SU-DHL-6 (cell line): ENCODE data around the gene HOXA7.

Experiments
- H2AFZ ChIP-seq: fragments of 200-600 bp; sonication (generic); 2 replicates; pipeline ENCODE4 v1.6.1; 2014; ENCODE audit warnings: low read depth, mild to moderate bottlenecking, moderate library complexity, mixed read lengths, antibody characterized with exemption, low read length; ENCODE audit not compliant: severe bottlenecking
- H3F3A ChIP-seq: fragments of 200-600 bp; shearing (Covaris generic); 2 replicates; pipeline ENCODE4 v1.6.0; 2016; ENCODE audit warnings: antibody characterized with exemption, mild to moderate bottlenecking; ENCODE audit not compliant: insufficient read depth
- H3K27ac ChIP-seq: fragments of 200-600 bp; sonication (generic); 2 replicates; pipeline ENCODE4 v1.5.1; 2016; ENCODE audit warnings: low read depth, mild to moderate bottlenecking, low read length, moderate library complexity, mixed read lengths
- H3K27me3 ChIP-seq: fragments of 200-600 bp; sonication (generic), shearing (Covaris generic); 2 replicates; pipeline ENCODE4 v1.6.0; 2014; ENCODE audit warnings: mild to moderate bottlenecking, low read length
- H3K36me3 ChIP-seq: fragments of 200-600 bp; sonication (generic); 2 replicates; pipeline ENCODE4 v1.6.1; 2014; ENCODE audit warnings: mild to moderate bottlenecking, low read length, mixed read lengths
- H3K4me2 ChIP-seq: fragments of 300-600, 200-600 bp; shearing (Covaris generic), sonication (generic); 2 replicates; pipeline ENCODE4 v1.6.0; 2014; ENCODE audit warnings: low read length, low read depth, mild to moderate bottlenecking; ENCODE audit not compliant: poor library complexity, severe bottlenecking
- H3K4me3 ChIP-seq: fragments of 200-600 bp; sonication (generic); 2 replicates; pipeline ENCODE4 v1.5.1; 2014; ENCODE audit warnings: antibody characterized with exemption, low read length, mild to moderate bottlenecking, mixed read lengths; ENCODE audit not compliant: insufficient read depth, poor library complexity, severe bottlenecking
- H3K79me2 ChIP-seq: fragments of 200-600 bp; sonication (generic); 2 replicates; pipeline ENCODE4 v1.6.1; 2014; ENCODE audit warnings: mild to moderate bottlenecking, low read length, moderate library complexity; ENCODE audit not compliant: insufficient read depth
- H3K9ac ChIP-seq: fragments of 200-600 bp; sonication (generic); 2 replicates; pipeline ENCODE4 v1.7.0; 2014; ENCODE audit warnings: mild to moderate bottlenecking, low read length
- H3K9me2 ChIP-seq: fragments of 200-600 bp; sonication (generic); replicated peaks from 2 replicates; pipeline ENCODE4 v1.6.1; 2014; ENCODE audit warnings: low read length; ENCODE audit not compliant: insufficient read depth
- H3K9me3 ChIP-seq: fragments of 200-600 bp; sonication (generic); 2 replicates; pipeline ENCODE4 v1.6.1; 2014; ENCODE audit warnings: low read length, mixed read lengths; ENCODE audit not compliant: insufficient read depth
- H4K20me1 ChIP-seq: fragments of 200-600 bp; sonication (generic); 2 replicates; pipeline ENCODE4 v1.6.1; 2014; ENCODE audit warnings: low read depth, mild to moderate bottlenecking, antibody characterized with exemption, low read length, moderate library complexity, mixed read lengths
- CTCF ChIP-seq: fragments of 200-600 bp; sonication (generic); IDR thresholded peaks from one replicate; pipeline ENCODE4 v1.5.1; 2017; ENCODE audit warnings: antibody characterized with exemption, mild to moderate bottlenecking, low read length, moderate library complexity; ENCODE audit not compliant: insufficient read depth, poor library complexity, severe bottlenecking
- EZH2phosphoT487 ChIP-seq: fragments of 200-600 bp; sonication (generic), shearing (Covaris generic); conservative IDR thresholded peaks from 2 replicates; pipeline ENCODE4 v1.6.1; 2018; ENCODE audit warnings: mild to moderate bottlenecking, antibody characterized with exemption, low read length, moderate library complexity, mixed read lengths

HOXA7 gene

GRCh38 chr7:27111042-27111750 is 45.3 kb downstream of the HOXA7 start:
- H3K79me2 ChIP-seq = no peaks in the 10 kb centered on the region
- no peaks in the 10 kb centered on the region for H3F3A ChIP-seq
- H3K27ac ChIP-seq = no peak overlapping the region
- no peak overlapping the region for H3K4me3 ChIP-seq
- TF ChIP-seq CTCF (no peak), EZH2phosphoT487 (no peak)
- no peaks in the 10 kb centered on the region for H3K9me2 ChIP-seq
- no peaks in the 10 kb centered on the region for H3K9me3 ChIP-seq
- no peak overlapping the region for H2AFZ ChIP-seq
- no peak overlapping the region for H3K9ac ChIP-seq
- H4K20me1 ChIP-seq = no peaks in the 10 kb centered on the region
- H3K27me3 ChIP-seq = no peaks in the 10 kb centered on the region
- no peak overlapping the region for H3K4me2 ChIP-seq
- no peaks in the 10 kb centered on the region for H3K36me3 ChIP-seq

GRCh38 chr7:27110186-27111031 is 46.1 kb downstream of the HOXA7 start:
- no peaks in the 10 kb centered on the region for H4K20me1 ChIP-seq
- H3K27me3 ChIP-seq = no peaks in the 10 kb centered on the region

GRCh38 chr7:27109466-27110185 is 46.8 kb downstream of the HOXA7 start:
- no peak for TF ChIP-seq CTCF
- no peak for TF ChIP-seq EZH2phosphoT487
- Histone ChIP-seq H3K9me2 (no peaks in the 10 kb centered on the region), H3K4me2 (no peak overlapping the region), H3K79me2 (no peaks in the 10 kb centered on the region), H2AFZ (no peak overlapping the region), H3K27me3 (no peaks in the 10 kb centered on the region), H3K36me3 (no peaks in the 10 kb centered on the region), H3K27ac (no peak overlapping the region), H3K4me3 (no peak overlapping the region), H4K20me1 (no peaks in the 10 kb centered on the region), H3K9ac (no peak overlapping the region), H3K9me3 (no peaks in the 10 kb centered on the region), H3F3A (no peaks in the 10 kb centered on the region)

More at GRCh38 chr7:27110186-27111031, 46.1 kb downstream of the HOXA7 start:
- Histone ChIP-seq H3K9ac (no peak overlapping the region), H3K36me3 (no peaks in the 10 kb centered on the region), H3K79me2 (no peaks in the 10 kb centered on the region), H3F3A (no peaks in the 10 kb centered on the region), H3K4me2 (no peak overlapping the region), H3K4me3 (no peak overlapping the region), H3K9me2 (no peaks in the 10 kb centered on the region), H3K27ac (no peak overlapping the region), H2AFZ (no peak overlapping the region), H3K9me3 (no peaks in the 10 kb centered on the region)
- no peak for TF ChIP-seq EZH2phosphoT487
- no peak for TF ChIP-seq CTCF
